Endothelial cell of umbilical vein (primary cell): Measurements from ENCODE around the gene RAD51B. TPM values are rescaled to one million over a fixed set of nuclear protein-coding genes. Genes with fewer than 3 reads are reported as not detected.

ENCODE experiments used
- BruUV-seq: library from RNA; stranded (reverse); fragments of 400-500 nt; replicated peaks from 2 replicates; lab custom pipeline; 2021; lab: Mats Ljungman, UMichigan
- CTCF ChIA-PET: fragments of 300-600, 350-600 bp; sonication (Branson Sonifier 250); formaldehyde crosslinking; loops from one replicate; lab custom pipeline; 2021; ENCODE audit warnings: antibody characterized with exemption, inconsistent platforms; lab: Charles Lee
- POLR2A ChIA-PET: fragments of 300-600, 350-600 bp; sonication (Branson Sonifier 250); formaldehyde crosslinking; loops from one replicate; lab custom pipeline; 2021; ENCODE audit warnings: antibody characterized with exemption, inconsistent platforms; lab: Charles Lee
- DNase-seq: peaks from one replicate; pipeline ENCODE4 v3.0.0-alpha.2; 2011; ENCODE audit warnings: low read depth, low spot score
- FAIRE-seq: peaks from 2 replicates; lab custom pipeline; 2011; peaks lifted over from hg19 to GRCh38; lab: Jason Lieb, UNC
- H2AFZ ChIP-seq: 2 replicates; pipeline ENCODE4 v1.6.0; 2012; ENCODE audit warnings: low read depth, low read length, control low read depth, inconsistent platforms
- H3K27ac ChIP-seq: 2 replicates; pipeline ENCODE4 v1.5.1; 2011; ENCODE audit warnings: low read depth, mild to moderate bottlenecking, control low read depth, low read length, moderate library complexity; ENCODE audit not compliant: insufficient read depth
- H3K27me3 ChIP-seq, 2 experiments: 2 replicates each; pipeline versions ENCODE4 v1.6.0 to v1.6.1; 2011; ENCODE audit warnings: low read length in 2 of 2, mixed read lengths in 1 of 2; ENCODE audit not compliant: control insufficient read depth in 2 of 2, insufficient read depth in 2 of 2
- H3K36me3 ChIP-seq, 2 experiments: 2 replicates in 1 of 2; 3 replicates in 1 of 2; pipeline ENCODE4 v1.5.1; 2011; ENCODE audit warnings: low read length in 2 of 2, mild to moderate bottlenecking in 1 of 2, moderate library complexity in 1 of 2; ENCODE audit not compliant: control insufficient read depth in 2 of 2, insufficient read depth in 2 of 2; ENCODE audit errors: extremely low read depth in 1 of 2
- H3K4me1 ChIP-seq: 3 replicates; pipeline ENCODE4 v1.5.1; 2011; ENCODE audit warnings: mild to moderate bottlenecking, low read length; ENCODE audit not compliant: control insufficient read depth, insufficient read depth; ENCODE audit errors: extremely low read depth
- H3K4me2 ChIP-seq: 2 replicates; pipeline ENCODE4 v1.6.1; 2011; ENCODE audit warnings: low read length, control low read depth, mixed read lengths; ENCODE audit not compliant: insufficient read depth
- H3K4me3 ChIP-seq, 3 experiments: fragments of 200-600 bp in 1 of 3; sonication (generic), shearing (Covaris generic) in 1 of 3; replicated peaks in 1 of 3; 2 replicates each; pipeline ENCODE4 v1.5.1; 2011 to 2016; ENCODE audit warnings: control low read depth in 3 of 3, low read length in 3 of 3, mild to moderate bottlenecking in 2 of 3, inconsistent platforms in 1 of 3, low read depth in 1 of 3, moderate library complexity in 1 of 3; ENCODE audit not compliant: insufficient read depth in 1 of 3
- H3K79me2 ChIP-seq: 2 replicates; pipeline ENCODE4 v1.6.0; 2012; ENCODE audit warnings: low read length, inconsistent platforms; ENCODE audit not compliant: control insufficient read depth, insufficient read depth
- H3K9ac ChIP-seq: replicated peaks from 2 replicates; pipeline ENCODE3; 2011; ENCODE audit warnings: low read length, control low read depth; ENCODE audit not compliant: insufficient read depth; ENCODE audit errors: extremely low read depth
- H3K9me1 ChIP-seq: replicated peaks from 3 replicates; pipeline ENCODE4 v1.6.0; 2011; ENCODE audit warnings: mild to moderate bottlenecking, low read length; ENCODE audit not compliant: control insufficient read depth, insufficient read depth; ENCODE audit errors: extremely low read depth
- H3K9me3 ChIP-seq: replicated peaks from 2 replicates; pipeline ENCODE4 v1.5.1; 2012; ENCODE audit warnings: low read length, inconsistent platforms; ENCODE audit not compliant: control insufficient read depth, insufficient read depth
- H4K20me1 ChIP-seq: replicated peaks from 2 replicates; pipeline ENCODE3; 2011; ENCODE audit warnings: mild to moderate bottlenecking, low read length; ENCODE audit not compliant: control insufficient read depth, insufficient read depth; ENCODE audit errors: extremely low read depth
- EZH2 ChIP-seq: IDR thresholded peaks from 2 replicates; pipeline ENCODE4 v1.6.1; 2012; ENCODE audit warnings: borderline replicate concordance, low read depth, mild to moderate bottlenecking, moderate library complexity, low read length, inconsistent platforms; ENCODE audit not compliant: severe bottlenecking
- FOS ChIP-seq: IDR thresholded peaks from 2 replicates; pipeline ENCODE4 v1.6.1; 2011; ENCODE audit warnings: mild to moderate bottlenecking, low read length, moderate library complexity, borderline replicate concordance; ENCODE audit not compliant: insufficient read depth
- GATA2 ChIP-seq: IDR thresholded peaks from 2 replicates; pipeline ENCODE4 v1.7.0; 2011; ENCODE audit warnings: low read depth, mild to moderate bottlenecking, moderate library complexity, mixed read lengths, low read length; ENCODE audit not compliant: insufficient read length, insufficient read depth
- JUN ChIP-seq: IDR thresholded peaks from 2 replicates; pipeline ENCODE4 v1.6.1; 2011; ENCODE audit warnings: borderline replicate concordance, low read depth; ENCODE audit not compliant: insufficient read length, insufficient read depth
- MAX ChIP-seq: IDR thresholded peaks from 2 replicates; pipeline ENCODE4 v1.6.1; 2011; ENCODE audit not compliant: insufficient read depth, insufficient read length
- MYC ChIP-seq: IDR thresholded peaks from one replicate; pipeline ENCODE4 v1.6.1; 2011; ENCODE audit warnings: mild to moderate bottlenecking, low read depth, low read length
- POLR2A ChIP-seq: IDR thresholded peaks from 2 replicates; pipeline ENCODE4 v1.6.1; 2012; ENCODE audit warnings: low read depth, mild to moderate bottlenecking, control low read depth, low read length
- dilution Hi-C: fragments of 300-500 bp; cut with MboI; formaldehyde crosslinking; loops from one replicate; pipeline ENCODE4 v1.15.0; 2019; ENCODE audit warnings: low sequenced_read_pairs; ENCODE audit not compliant: extremely low pct_ligation_motif_present
- intact Hi-C: fragments of 100-400 bp; cut with micrococcal nuclease; formaldehyde crosslinking; loops from one replicate; pipeline ENCODE4 v1.10.0; 2022
- polyA plus RNA-seq, 4 experiments: library from polyadenylated mRNA; depleted of rRNA in 3 of 4; stranded (reverse) in 3 of 4; unstranded in 1 of 4; fragments of >200 nt; gene quantifications; 2 replicates each; pipeline versions ENCODE4 v1.2.1 to v1.2.3, GENCODE V29; 2011 to 2012; ENCODE audit warnings: missing spikeins in 1 of 4
- total RNA-seq: library from RNA; stranded (reverse); gene quantifications from 2 replicates; pipeline ENCODE4 v1.2.3, GENCODE V29; 2021
- TF ChIP-seq, protein P1 (sequence below), 2 donors: IDR thresholded peaks; 1 replicate in 1 of 2; 2 replicates in 1 of 2; pipeline ENCODE4 v1.5.1; 2011; ENCODE audit warnings: low read length in 2 of 2, mild to moderate bottlenecking in 2 of 2, moderate library complexity in 2 of 2, control low read depth in 1 of 2, inconsistent platforms in 1 of 2, low read depth in 1 of 2; ENCODE audit not compliant: insufficient read depth in 1 of 2; ENCODE audit errors: extremely low read depth in 1 of 2

Gene RAD51B
- total and polyA plus RNA-seq, 2 donors (not counting 3 experiments of a cell fraction or from before 2014, with no cell fraction given) = 3.9 to 19.0 TPM

DNA sequence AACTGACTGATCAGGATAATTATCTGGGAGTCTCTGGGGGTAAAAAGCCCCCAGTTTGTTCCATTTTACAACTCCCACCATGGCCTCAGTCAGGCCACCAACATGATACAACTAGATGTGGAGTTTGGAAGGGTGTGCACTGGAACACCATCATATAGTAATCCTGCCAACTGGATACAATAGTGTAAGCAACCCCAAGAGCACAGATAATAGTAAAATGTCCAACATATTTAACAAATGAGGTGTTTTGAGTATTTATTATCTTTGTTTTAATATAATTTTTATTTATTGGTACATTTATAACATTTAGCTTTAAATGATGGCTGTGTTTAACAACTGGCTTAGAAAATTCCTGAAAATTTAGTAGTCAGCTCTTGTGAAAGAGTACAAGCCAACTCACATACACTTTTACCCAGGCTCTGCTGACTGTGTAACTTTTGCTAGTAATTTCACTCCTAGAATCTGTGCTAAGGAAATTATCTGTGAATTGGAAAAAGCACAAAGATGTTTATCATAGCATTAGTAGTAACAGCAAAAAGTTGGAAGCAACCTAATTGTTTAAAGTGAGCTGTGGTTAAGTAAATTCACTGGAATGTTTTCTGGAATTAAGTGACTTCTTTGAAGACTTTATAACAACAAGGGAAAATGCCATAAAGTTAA lies 196.8 kb downstream of the RAD51B start:
- H3K9me3 ChIP-seq = no peaks in the 10 kb centered on the region
- DNase-seq = no peak
- intact Hi-C loops (no loop called here), dilution Hi-C loops (no loop called here)
- no peak overlapping the region for H2AFZ ChIP-seq
- H3K4me3 ChIP-seq = no peak overlapping the region
- no peaks in the 10 kb centered on the region for H3K27me3 ChIP-seq
- H4K20me1 ChIP-seq = no peaks in the 10 kb centered on the region
- no peak overlapping the region for H3K4me2 ChIP-seq
- ChIA-PET POLR2A (no interaction called here), CTCF (interaction anchor here (0.6 to 2.0 kb wide), 3 partner anchors 10 to 389 kb away, joined by 3 to 6 read pairs (median 3); no protein-coding TSS in a partner anchor)
- FAIRE-seq = no peak
- H3K27ac ChIP-seq = no peak overlapping the region
- TF ChIP-seq JUN (no peak), FOS (no peak), MYC (no peak), MAX (no peak), EZH2 (no peak), POLR2A (no peak), GATA2 (no peak)
- TF ChIP-seq, protein P1, sequence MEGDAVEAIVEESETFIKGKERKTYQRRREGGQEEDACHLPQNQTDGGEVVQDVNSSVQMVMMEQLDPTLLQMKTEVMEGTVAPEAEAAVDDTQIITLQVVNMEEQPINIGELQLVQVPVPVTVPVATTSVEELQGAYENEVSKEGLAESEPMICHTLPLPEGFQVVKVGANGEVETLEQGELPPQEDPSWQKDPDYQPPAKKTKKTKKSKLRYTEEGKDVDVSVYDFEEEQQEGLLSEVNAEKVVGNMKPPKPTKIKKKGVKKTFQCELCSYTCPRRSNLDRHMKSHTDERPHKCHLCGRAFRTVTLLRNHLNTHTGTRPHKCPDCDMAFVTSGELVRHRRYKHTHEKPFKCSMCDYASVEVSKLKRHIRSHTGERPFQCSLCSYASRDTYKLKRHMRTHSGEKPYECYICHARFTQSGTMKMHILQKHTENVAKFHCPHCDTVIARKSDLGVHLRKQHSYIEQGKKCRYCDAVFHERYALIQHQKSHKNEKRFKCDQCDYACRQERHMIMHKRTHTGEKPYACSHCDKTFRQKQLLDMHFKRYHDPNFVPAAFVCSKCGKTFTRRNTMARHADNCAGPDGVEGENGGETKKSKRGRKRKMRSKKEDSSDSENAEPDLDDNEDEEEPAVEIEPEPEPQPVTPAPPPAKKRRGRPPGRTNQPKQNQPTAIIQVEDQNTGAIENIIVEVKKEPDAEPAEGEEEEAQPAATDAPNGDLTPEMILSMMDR (IDR thresholded peaks at IDR 0.05; ENCODE audit: extremely low read depth in 1 of 2, insufficient read depth in 1 of 2, low read depth in 1 of 2, low read length in 2 of 2) = no peak
- H3K79me2 ChIP-seq = no peaks in the 10 kb centered on the region
- H3K9me1 ChIP-seq = no peaks in the 10 kb centered on the region
- peaks cover 3% of the 10 kb centered on the region for H3K4me1 ChIP-seq
- no peak overlapping the region for H3K9ac ChIP-seq
- no peaks in the 10 kb centered on the region for H3K36me3 ChIP-seq
- BruUV-seq = no TSS peak
